Spleen (tissue), 11 donors: ENCODE measurements around the gene SPATA19. TPM values are rescaled to one million over a fixed set of nuclear protein-coding genes. Genes with fewer than 3 reads are reported as not detected.

Experiments used
- DNase-seq: peaks from one replicate; pipeline ENCODE4 v3.0.0-alpha.2; 2020
- H3K27ac ChIP-seq, 8 donors: fragments of 200-600 bp; sonication (generic) in 7 of 8; 1 replicate in 4 of 8; 2 replicates in 4 of 8; pipeline versions ENCODE4 v1.5.0 to v1.8.0; 2016 to 2021; ENCODE audit warnings: inconsistent platforms in 4 of 8, mild to moderate bottlenecking in 4 of 8, moderate library complexity in 1 of 8
- H3K27me3 ChIP-seq, 7 donors: fragments of 200-600 bp; sonication (generic) in 6 of 7; replicated peaks in 1 of 7; 1 replicate in 4 of 7; 2 replicates in 3 of 7; pipeline versions ENCODE4 v1.5.0 to v1.8.0; 2016 to 2021; ENCODE audit warnings: inconsistent platforms in 3 of 7, mild to moderate bottlenecking in 1 of 7
- H3K36me3 ChIP-seq, 6 donors: fragments of 200-600 bp; sonication (generic) in 5 of 6; 1 replicate in 4 of 6; 2 replicates in 2 of 6; pipeline versions ENCODE4 v1.5.0 to v1.8.0; 2016 to 2021; ENCODE audit warnings: inconsistent platforms in 2 of 6
- H3K4me1 ChIP-seq, 6 donors: fragments of 200-600 bp; sonication (generic) in 5 of 6; 1 replicate in 3 of 6; 2 replicates in 3 of 6; pipeline versions ENCODE4 v1.5.0 to v1.8.0; 2016 to 2021; ENCODE audit warnings: inconsistent platforms in 3 of 6
- H3K4me3 ChIP-seq, 8 donors: fragments of 200-600 bp; sonication (generic) in 7 of 8; 1 replicate in 4 of 8; 2 replicates in 4 of 8; pipeline versions ENCODE4 v1.5.0 to v1.8.0; 2016 to 2021; ENCODE audit warnings: inconsistent platforms in 4 of 8, mild to moderate bottlenecking in 4 of 8, moderate library complexity in 2 of 8
- H3K9me3 ChIP-seq, 8 donors: fragments of 200-600 bp; sonication (generic) in 7 of 8; 1 replicate in 4 of 8; 2 replicates in 4 of 8; pipeline versions ENCODE4 v1.5.0 to v1.8.0; 2016 to 2021; ENCODE audit warnings: inconsistent platforms in 4 of 8
- POLR2A ChIP-seq, 3 donors: fragments of 450-650 bp; IDR thresholded peaks; one replicate each; pipeline ENCODE4 v1.5.1; 2017; ENCODE audit warnings: antibody characterized with exemption in 3 of 3, mild to moderate bottlenecking in 1 of 3
- POLR2AphosphoS5 ChIP-seq, 3 donors: sonication (generic); formaldehyde crosslinking; IDR thresholded peaks; one replicate each; pipeline ENCODE4 v1.5.1; 2017; ENCODE audit warnings: antibody characterized with exemption in 3 of 3
- WGBS, 5 donors: extraction: QIAGEN DNeasy Blood & Tissue Kit in 3 of 5; methylation state at CpG; one replicate each; pipeline versions ENCODE4 v1.1.5 to v1.1.7; 2013 to 2018; 5-methylcytosine and 5-hydroxymethylcytosine counted together
- intact Hi-C: fragments of 100-400 bp; cut with DNase I; formaldehyde crosslinking; loops from one replicate; pipeline ENCODE4 v1.15.0; 2023; ENCODE audit warnings: low total_unique reads
- polyA plus RNA-seq, 3 donors: library from polyadenylated mRNA; stranded (reverse); fragments of 200-250 nt; gene quantifications; one replicate each; pipeline ENCODE4 v1.2.1, GENCODE V29; 2013
- total RNA-seq, 7 donors: library from RNA; depleted of rRNA in 3 of 7; stranded (reverse); fragments of >200 nt in 3 of 7; fragmentation: NEBNext Ultra II Directional in 4 of 7; extraction: Animal tissue kit (Norgen Biotek cat#: 25700) in 4 of 7; gene quantifications; one replicate each; pipeline versions ENCODE4 v1.1.0 to v1.2.1, GENCODE V29; 2016 to 2021
- TF ChIP-seq, protein P1 (sequence below), 11 experiments: fragments of 200-600 bp in 7 of 11; fragments of 450-650 bp in 4 of 11; sonication (generic) in 4 of 11; IDR thresholded peaks in 8 of 11; conservative IDR thresholded peaks in 3 of 11; 1 replicate in 7 of 11; 2 replicates in 4 of 11; pipeline versions ENCODE4 v1.4.0 to v1.8.0; 2016 to 2021; ENCODE audit warnings: antibody characterized with exemption in 11 of 11, inconsistent platforms in 4 of 11, mild to moderate bottlenecking in 1 of 11
- donor health status: healthy with polysubstance abuse.
- donor health status: DM: no; HTN: no; CAD: no; lungs with moderate emphysema.
- donor health status: DM: no; HTN: no; CAD: no.
- donor health status: Bipolar disorder and iron deficiency.
- donor health status: healthy.
- donor health status: DM: no; HTN: no; CAD: no.
- donor health status: DM: yes; HTN: yes; CAD: no.

Gene SPATA19
- total and polyA plus RNA-seq, 10 donors = 0.15 TPM; not detected in 9

DNA sequence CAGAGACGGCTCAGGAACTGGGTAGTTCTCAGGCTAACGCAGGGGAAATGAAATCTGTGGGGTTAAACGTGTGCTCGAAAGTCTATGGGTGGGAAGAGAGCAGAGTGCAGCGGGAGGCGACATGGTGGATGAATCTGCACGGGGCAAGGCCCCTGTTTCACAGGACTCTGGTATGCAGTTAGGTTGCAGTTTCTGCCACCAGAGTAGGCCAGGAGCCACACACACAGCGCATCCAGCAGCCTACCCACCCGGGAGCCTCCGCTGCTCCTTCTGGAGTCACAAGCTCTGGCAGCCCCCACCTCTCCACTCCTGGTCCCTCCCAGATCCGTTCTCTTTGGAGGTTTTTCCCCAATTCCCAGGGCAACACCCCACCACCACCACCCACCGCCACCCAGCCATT is 27.0 kb downstream of the SPATA19 start:
- Histone ChIP-seq H3K4me1 (peaks cover 0 to 14% (median 0%) of the 10 kb centered on the region in 6 donors), H3K27ac (no peak overlapping the region), H3K36me3 (no peaks in the 10 kb centered on the region), H3K9me3 (no peaks in the 10 kb centered on the region), H3K27me3 (peaks cover 0 to 18% (median 0%) of the 10 kb centered on the region in 7 donors), H3K4me3 (no peak overlapping the region)
- no peak for TF ChIP-seq POLR2A (IDR thresholded peaks at IDR 0.05)
- TF ChIP-seq, protein P1, sequence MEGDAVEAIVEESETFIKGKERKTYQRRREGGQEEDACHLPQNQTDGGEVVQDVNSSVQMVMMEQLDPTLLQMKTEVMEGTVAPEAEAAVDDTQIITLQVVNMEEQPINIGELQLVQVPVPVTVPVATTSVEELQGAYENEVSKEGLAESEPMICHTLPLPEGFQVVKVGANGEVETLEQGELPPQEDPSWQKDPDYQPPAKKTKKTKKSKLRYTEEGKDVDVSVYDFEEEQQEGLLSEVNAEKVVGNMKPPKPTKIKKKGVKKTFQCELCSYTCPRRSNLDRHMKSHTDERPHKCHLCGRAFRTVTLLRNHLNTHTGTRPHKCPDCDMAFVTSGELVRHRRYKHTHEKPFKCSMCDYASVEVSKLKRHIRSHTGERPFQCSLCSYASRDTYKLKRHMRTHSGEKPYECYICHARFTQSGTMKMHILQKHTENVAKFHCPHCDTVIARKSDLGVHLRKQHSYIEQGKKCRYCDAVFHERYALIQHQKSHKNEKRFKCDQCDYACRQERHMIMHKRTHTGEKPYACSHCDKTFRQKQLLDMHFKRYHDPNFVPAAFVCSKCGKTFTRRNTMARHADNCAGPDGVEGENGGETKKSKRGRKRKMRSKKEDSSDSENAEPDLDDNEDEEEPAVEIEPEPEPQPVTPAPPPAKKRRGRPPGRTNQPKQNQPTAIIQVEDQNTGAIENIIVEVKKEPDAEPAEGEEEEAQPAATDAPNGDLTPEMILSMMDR (IDR thresholded peaks at IDR 0.05 in 8 of 11, conservative IDR thresholded peaks at IDR 0.05 in 3 of 11) = no peak
- no peak for TF ChIP-seq POLR2AphosphoS5 (IDR thresholded peaks at IDR 0.05)
- no peak for DNase-seq
- intact Hi-C loops = no loop called here
- WGBS, 5 donors = 84 to 88% (median 87%) methylated on average over 12 of the region's 12 CpGs

GRCh38 chr11:133817449-133817848 is 27.9 kb downstream of the SPATA19 start:
- no peak overlapping the region for H3K27ac ChIP-seq
- intact Hi-C loops = no loop called here
- no peaks in the 10 kb centered on the region for H3K36me3 ChIP-seq
- 73 to 89% (median 86%) methylated on average over 5 to 7 of the region's 7 CpGs for WGBS, 5 donors
- H3K4me1 ChIP-seq = peaks cover 0 to 9% (median 0%) of the 10 kb centered on the region in 6 donors
- no peak overlapping the region for H3K4me3 ChIP-seq
- peaks cover 0 to 18% (median 0%) of the 10 kb centered on the region in 7 donors for H3K27me3 ChIP-seq
- no peak for DNase-seq
- TF ChIP-seq POLR2A (IDR thresholded peaks at IDR 0.05) = no peak
- no peaks in the 10 kb centered on the region for H3K9me3 ChIP-seq

GRCh38 chr11:133816146-133816870 is 29.0 kb downstream of the SPATA19 start:
- DNase-seq = no peak
- TF ChIP-seq POLR2A (IDR thresholded peaks at IDR 0.05) (no peak), POLR2AphosphoS5 (IDR thresholded peaks at IDR 0.05) (no peak)
- TF ChIP-seq, protein P1 (IDR thresholded peaks at IDR 0.05 in 8 of 11, conservative IDR thresholded peaks at IDR 0.05 in 3 of 11) = no peak
- intact Hi-C loops = no loop called here
- no peak overlapping the region for H3K27ac ChIP-seq
- peaks cover 0 to under 1% (median 0%) of the 10 kb centered on the region in 6 donors for H3K4me1 ChIP-seq
- no peaks in the 10 kb centered on the region for H3K36me3 ChIP-seq
- H3K9me3 ChIP-seq = no peaks in the 10 kb centered on the region
- H3K27me3 ChIP-seq = peaks cover 0 to 11% (median 0%) of the 10 kb centered on the region in 7 donors
- no peak overlapping the region for H3K4me3 ChIP-seq
- 59 to 74% (median 66%) methylated on average over 5 of the region's 5 CpGs for WGBS, 5 donors

- Histone ChIP-seq H3K27me3 (peaks cover 0 to 11% (median 0%) of the 10 kb centered on the region in 7 donors), H3K4me3 (no peak overlapping the region), H3K27ac (no peak overlapping the region), H3K36me3 (no peaks in the 10 kb centered on the region), H3K4me1 (no peaks in the 10 kb centered on the region), H3K9me3 (no peaks in the 10 kb centered on the region)
- intact Hi-C loops = no loop called here
- 54 to 83% (median 70%) methylated on average over 4 to 5 of the region's 5 CpGs for WGBS, 5 donors
- no peak for DNase-seq
- TF ChIP-seq POLR2AphosphoS5 (IDR thresholded peaks at IDR 0.05) (no peak), POLR2A (IDR thresholded peaks at IDR 0.05) (no peak)
- TF ChIP-seq, protein P1 (IDR thresholded peaks at IDR 0.05 in 8 of 11, conservative IDR thresholded peaks at IDR 0.05 in 3 of 11) = no peak
Measured at GRCh38 chr11:133815636-133816035, 29.7 kb downstream of the SPATA19 start.
